ENCODE data around the gene PXDN.

PXDN gene

DNA sequence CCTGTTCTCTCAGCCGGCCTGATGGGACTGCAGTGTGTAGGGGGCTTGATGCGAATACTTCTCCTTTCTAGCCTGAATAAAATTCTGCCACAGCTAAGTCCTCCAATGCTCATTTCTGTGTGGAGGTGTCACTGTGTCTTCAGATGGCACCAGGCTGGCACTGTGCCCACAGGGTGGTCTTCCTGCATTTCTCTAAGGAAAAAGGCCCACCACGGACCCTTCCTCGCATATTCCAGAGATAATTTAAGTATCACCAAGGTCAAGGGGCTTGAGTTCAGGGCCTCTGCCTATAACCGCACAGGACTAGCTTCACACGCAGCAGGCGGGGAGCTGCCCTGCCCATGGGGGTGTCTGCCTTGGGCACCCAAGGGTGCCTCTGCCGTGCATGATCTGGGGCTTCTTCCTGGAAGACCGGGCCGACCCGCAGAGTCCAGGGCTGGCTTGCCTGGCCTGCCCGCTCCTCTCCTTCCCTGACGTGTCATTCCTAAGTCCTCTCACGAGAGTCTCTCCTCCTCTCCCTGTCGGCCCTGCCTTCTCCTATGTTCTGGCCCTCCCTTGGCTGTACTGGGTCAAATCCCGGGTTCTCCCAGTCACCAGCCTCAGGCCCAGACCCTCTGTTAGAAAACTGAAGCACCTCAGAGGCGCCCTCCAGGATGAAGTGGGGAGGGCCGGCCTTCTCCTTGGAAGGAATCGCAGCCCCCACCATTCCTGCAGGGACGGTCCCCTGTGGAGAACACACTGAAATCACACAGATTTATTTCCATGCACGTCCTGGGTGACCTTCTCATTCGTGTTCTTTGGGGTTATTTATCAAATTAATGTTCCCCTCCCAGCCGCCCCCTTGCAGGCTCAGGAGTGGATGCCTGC is 48.9 kb upstream of the PXDN start:
- ChIA-PET POLR2A (no interaction called here), CTCF (no interaction called here)
- H3K27ac ChIP-seq (ENCODE audit: extremely low read depth, low read depth, low read length) = no peak overlapping the region

GRCh38 chr2:1791685-1792435 is 47.5 kb upstream of the PXDN start:
- ChIA-PET POLR2A (no interaction called here), CTCF (interaction anchor here (1.1 to 1.3 kb wide), 2 partner anchors 22 to 26 kb away, joined by 3 to 5 read pairs; no protein-coding TSS in a partner anchor)
- TF ChIP-seq ZNF335 (tag by site-specific recombination; conservative IDR thresholded peaks at IDR 0.05) (0 out of 2 replicates have a peak, but pooled peaks have one; percentile 22), PRDM10 (tag by site-specific recombination; IDR thresholded peaks at IDR 0.05) (peak; percentile 51), ZNF585B (tag by site-specific recombination; IDR thresholded peaks at IDR 0.05) (no peak), ZNF280D (tag by site-specific recombination; IDR thresholded peaks at IDR 0.05) (no peak), REST (tag by site-specific recombination; IDR thresholded peaks at IDR 0.05) (no peak), ZNF600 (tag by site-specific recombination; IDR thresholded peaks at IDR 0.05) (0 out of 2 replicates have a peak, but pooled peaks have one; percentile 33), ZBTB6 (tag by site-specific recombination; IDR thresholded peaks at IDR 0.05) (peak; percentile 58; the same call in 1 of the 2 replicates), ZNF175 (tag by site-specific recombination; IDR thresholded peaks at IDR 0.05) (no peak), ZNF140 (tag by site-specific recombination; IDR thresholded peaks at IDR 0.05) (no peak), GLIS1 (tag by site-specific recombination; IDR thresholded peaks at IDR 0.05) (peak; percentile 35; the same call in 1 of the 2 replicates), ZNF707 (tag by site-specific recombination; IDR thresholded peaks at IDR 0.05) (no peak), OSR2 (tag by site-specific recombination; IDR thresholded peaks at IDR 0.05) (0 out of 2 replicates have a peak, but pooled peaks have one; percentile 11)

More for the DNA sequence above, 48.9 kb upstream of the PXDN start:
- Histone ChIP-seq H3K4me1 (ENCODE audit: control insufficient read depth, insufficient read depth, low read length) (peaks cover 18% of the 10 kb centered on the region), H3K9me3 (ENCODE audit: control insufficient read depth, insufficient read depth, low read depth, low read length) (no peaks in the 10 kb centered on the region), H3K36me3 (ENCODE audit: control insufficient read depth in 2 of 2, insufficient read depth in 1 of 2, low read length in 2 of 2) (no peaks in the 10 kb centered on the region), H3K4me3 (ENCODE audit: low read depth, low read length) (no peak overlapping the region)
- TF ChIP-seq GLIS1 (tag by site-specific recombination; IDR thresholded peaks at IDR 0.05) = peak; percentile 37
- TF ChIP-seq ZNF184 (tag by site-specific recombination; IDR thresholded peaks at IDR 0.05) = no peak
- TF ChIP-seq ZNF214 (tag by site-specific recombination; IDR thresholded peaks at IDR 0.05; ENCODE audit: borderline replicate concordance) = no peak
- TF ChIP-seq ZNF571 (tag by site-specific recombination; IDR thresholded peaks at IDR 0.05) = no peak
- TF ChIP-seq GLIS2 (tag by site-specific recombination; IDR thresholded peaks at IDR 0.05) = no peak
- TF ChIP-seq ZNF600 (tag by site-specific recombination; IDR thresholded peaks at IDR 0.05) = no peak
- TF ChIP-seq, protein P1, sequence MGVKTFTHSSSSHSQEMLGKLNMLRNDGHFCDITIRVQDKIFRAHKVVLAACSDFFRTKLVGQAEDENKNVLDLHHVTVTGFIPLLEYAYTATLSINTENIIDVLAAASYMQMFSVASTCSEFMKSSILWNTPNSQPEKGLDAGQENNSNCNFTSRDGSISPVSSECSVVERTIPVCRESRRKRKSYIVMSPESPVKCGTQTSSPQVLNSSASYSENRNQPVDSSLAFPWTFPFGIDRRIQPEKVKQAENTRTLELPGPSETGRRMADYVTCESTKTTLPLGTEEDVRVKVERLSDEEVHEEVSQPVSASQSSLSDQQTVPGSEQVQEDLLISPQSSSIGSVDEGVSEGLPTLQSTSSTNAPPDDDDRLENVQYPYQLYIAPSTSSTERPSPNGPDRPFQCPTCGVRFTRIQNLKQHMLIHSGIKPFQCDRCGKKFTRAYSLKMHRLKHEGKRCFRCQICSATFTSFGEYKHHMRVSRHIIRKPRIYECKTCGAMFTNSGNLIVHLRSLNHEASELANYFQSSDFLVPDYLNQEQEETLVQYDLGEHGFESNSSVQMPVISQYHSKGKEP (tag by site-specific recombination; IDR thresholded peaks at IDR 0.05) = no peak

More at GRCh38 chr2:1791685-1792435, 47.5 kb upstream of the PXDN start:
- H3K4me1 ChIP-seq (ENCODE audit: control insufficient read depth, insufficient read depth, low read length) = peaks cover 21% of the 10 kb centered on the region
- no peak overlapping the region for H3K27ac ChIP-seq (ENCODE audit: extremely low read depth, low read depth, low read length)
- H3K9me3 ChIP-seq (ENCODE audit: control insufficient read depth, insufficient read depth, low read depth, low read length) = no peaks in the 10 kb centered on the region
- H3K4me3 ChIP-seq (ENCODE audit: low read depth, low read length) = no peak overlapping the region
- H3K36me3 ChIP-seq (ENCODE audit: control insufficient read depth in 2 of 2, insufficient read depth in 1 of 2, low read length in 2 of 2) = no peaks in the 10 kb centered on the region

Data from HEK293 (cell line).